AG04449 (cell line): Measurements from ENCODE around the gene ING4.
A peak's percentile ranks its signal among the peaks of the same experiment; 100 is the strongest.

ENCODE experiments used
- CTCF ChIA-PET: fragments of 350-600 bp; formaldehyde crosslinking; extraction: SDS; loops from one replicate; lab custom pipeline; 2021; ENCODE audit warnings: antibody characterized with exemption; lab: Yijun Ruan, JAX
- POLR2A ChIA-PET: fragments of 400-600, 350-600 bp; formaldehyde crosslinking; extraction: SDS; loops from one replicate; lab custom pipeline; 2020; ENCODE audit warnings: antibody characterized with exemption, inconsistent platforms; lab: Yijun Ruan, JAX
- DNase-seq: peaks from one replicate; pipeline ENCODE4 v3.0.0-alpha.2; 2010; ENCODE audit warnings: low read depth, low spot score
- H3K4me3 ChIP-seq: 2 replicates; pipeline ENCODE4 v1.5.1; 2011; ENCODE audit warnings: low read depth, mild to moderate bottlenecking, control low read depth, low read length
- TF ChIP-seq, protein P1 (sequence below): IDR thresholded peaks from one replicate; pipeline ENCODE4 v1.5.1; 2011; ENCODE audit warnings: mild to moderate bottlenecking, moderate library complexity, low read length, control low read depth, inconsistent platforms; ENCODE audit not compliant: insufficient read depth; ENCODE audit errors: missing control alignments

ING4 gene

GRCh38 chr12:6691473-6691872 lies 28.6 kb upstream of the ING4 start:
- TF ChIP-seq, protein P1, sequence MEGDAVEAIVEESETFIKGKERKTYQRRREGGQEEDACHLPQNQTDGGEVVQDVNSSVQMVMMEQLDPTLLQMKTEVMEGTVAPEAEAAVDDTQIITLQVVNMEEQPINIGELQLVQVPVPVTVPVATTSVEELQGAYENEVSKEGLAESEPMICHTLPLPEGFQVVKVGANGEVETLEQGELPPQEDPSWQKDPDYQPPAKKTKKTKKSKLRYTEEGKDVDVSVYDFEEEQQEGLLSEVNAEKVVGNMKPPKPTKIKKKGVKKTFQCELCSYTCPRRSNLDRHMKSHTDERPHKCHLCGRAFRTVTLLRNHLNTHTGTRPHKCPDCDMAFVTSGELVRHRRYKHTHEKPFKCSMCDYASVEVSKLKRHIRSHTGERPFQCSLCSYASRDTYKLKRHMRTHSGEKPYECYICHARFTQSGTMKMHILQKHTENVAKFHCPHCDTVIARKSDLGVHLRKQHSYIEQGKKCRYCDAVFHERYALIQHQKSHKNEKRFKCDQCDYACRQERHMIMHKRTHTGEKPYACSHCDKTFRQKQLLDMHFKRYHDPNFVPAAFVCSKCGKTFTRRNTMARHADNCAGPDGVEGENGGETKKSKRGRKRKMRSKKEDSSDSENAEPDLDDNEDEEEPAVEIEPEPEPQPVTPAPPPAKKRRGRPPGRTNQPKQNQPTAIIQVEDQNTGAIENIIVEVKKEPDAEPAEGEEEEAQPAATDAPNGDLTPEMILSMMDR, result no peak
- no peak overlapping the region for H3K4me3 ChIP-seq
- ChIA-PET POLR2A (interaction anchor here (0.7 to 1.1 kb wide), 3 partner anchors 130 to 159 kb away, joined by 3 read pairs; partner anchors contain the start of genes GAPDH and GPR162), CTCF (interaction anchor here (0.6 to 3.0 kb wide), 6 partner anchors 8 to 74 kb away, joined by 3 to 13 read pairs (median 4); partner anchors contain the start of gene MLF2)
- peak; percentile 63 for DNase-seq

GRCh38 chr12:6688999-6689882 lies 26.3 kb upstream of the ING4 start, which contains the start of gene ZNF384:
TSS of gene ZNF384 (minus strand) at chr12:6689375. CDS start at chr12:6679520, 9,855 bp downstream.
- peak within 1 kb of the TSS; percentile 93 for H3K4me3 ChIP-seq
- CTCF ChIA-PET, result interaction anchor here (0.7 to 2.3 kb wide), 12 partner anchors 9 to 181 kb away, joined by 3 to 17 read pairs (median 4); partner anchors contain the start of genes MLF2 and PTMS
- POLR2A ChIA-PET, result interaction anchor here (0.5 to 2.1 kb wide), 19 partner anchors 9 to 280 kb away, joined by 3 to 19 read pairs (median 4); partner anchors contain the start of genes CDCA3, COPS7A, GAPDH and LAG3
- TF ChIP-seq, protein P1, result no peak
- peak; percentile 93 for DNase-seq

DNA sequence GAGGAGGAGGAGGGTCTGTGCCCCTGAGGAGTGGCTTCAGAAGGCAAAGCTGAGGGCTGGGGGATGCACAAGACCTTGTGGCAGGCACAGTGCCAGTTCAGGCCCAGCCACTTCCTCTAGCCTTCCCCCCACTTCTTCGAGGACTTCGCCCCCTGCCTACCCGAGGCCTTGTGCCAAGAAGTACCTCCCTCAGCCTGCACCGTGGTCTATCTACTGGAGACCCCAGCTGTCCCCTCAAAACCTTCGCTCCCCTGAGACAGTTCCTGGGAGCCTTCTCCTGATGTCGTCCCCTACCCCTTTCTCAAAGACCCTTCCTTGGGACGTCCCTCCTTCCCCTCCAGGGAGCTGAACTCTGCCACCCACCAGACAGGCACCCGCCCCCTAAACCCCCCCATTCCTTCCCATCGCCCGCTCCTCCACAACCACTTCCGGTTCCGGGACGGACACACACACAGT lies 25.7 kb upstream of the ING4 start:
- DNase-seq, result no peak
- TF ChIP-seq, protein P1, result no peak
- peak overlapping the region; percentile 93 for H3K4me3 ChIP-seq
- POLR2A ChIA-PET, result interaction anchor here (0.6 to 2.1 kb wide), 13 partner anchors 9 to 203 kb away, joined by 3 to 19 read pairs (median 4); partner anchors contain the start of genes COPS7A, GAPDH, MLF2 and PTMS
- CTCF ChIA-PET, result interaction anchor here (0.9 to 2.3 kb wide), 9 partner anchors 9 to 131 kb away, joined by 3 to 17 read pairs (median 5); partner anchors contain the start of gene MLF2

GRCh38 chr12:6685814-6686213 lies 22.9 kb upstream of the ING4 start:
- ChIA-PET CTCF (interaction anchor here (1.0 to 3.8 kb wide), 6 partner anchors 12 to 138 kb away, joined by 4 to 33 read pairs (median 5); no protein-coding TSS in a partner anchor), POLR2A (no interaction called here)
- H3K4me3 ChIP-seq, result no peak overlapping the region
- DNase-seq, result no peak
- TF ChIP-seq, protein P1, result no peak

- TF ChIP-seq, protein P1, result peak; percentile 17
- ChIA-PET CTCF (interaction anchor here (0.8 to 3.8 kb wide), 14 partner anchors 11 to 168 kb away, joined by 3 to 33 read pairs (median 4); partner anchors contain the start of gene USP5), POLR2A (no interaction called here)
- no peak overlapping the region for H3K4me3 ChIP-seq
- no peak for DNase-seq
Measured at GRCh38 chr12:6684609-6685008, 21.7 kb upstream of the ING4 start.

DNA sequence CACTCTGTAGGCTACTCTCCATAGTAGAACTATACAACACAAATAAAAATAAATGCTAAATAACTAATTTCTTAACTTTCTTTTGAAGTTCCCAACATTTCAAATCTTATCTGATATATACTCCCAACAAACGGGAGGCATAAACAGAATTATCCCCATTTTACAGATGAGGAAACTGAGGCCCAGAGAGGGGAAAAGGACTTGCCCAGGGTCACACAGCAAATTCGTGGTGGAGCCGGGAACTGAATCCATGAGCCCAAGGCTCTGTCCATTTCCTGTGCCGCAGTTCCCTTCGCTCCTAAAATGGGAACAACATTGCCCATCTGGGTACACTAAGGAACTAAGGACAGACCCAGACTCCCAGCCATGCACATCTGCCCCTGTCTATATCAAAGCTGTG lies 14.0 kb upstream of the ING4 start:
- ChIA-PET POLR2A (no interaction called here), CTCF (no interaction called here)
- TF ChIP-seq, protein P1, result no peak
- no peak for DNase-seq
- no peak overlapping the region for H3K4me3 ChIP-seq
